ENCODE data around the gene OCA2. TPM values are rescaled to one million over a fixed set of nuclear protein-coding genes. Genes with fewer than 3 reads are reported as not detected.

The OCA2 gene
- total RNA-seq, 2 donors from 2014 or later: 0.10 to 0.82 TPM

DNA sequence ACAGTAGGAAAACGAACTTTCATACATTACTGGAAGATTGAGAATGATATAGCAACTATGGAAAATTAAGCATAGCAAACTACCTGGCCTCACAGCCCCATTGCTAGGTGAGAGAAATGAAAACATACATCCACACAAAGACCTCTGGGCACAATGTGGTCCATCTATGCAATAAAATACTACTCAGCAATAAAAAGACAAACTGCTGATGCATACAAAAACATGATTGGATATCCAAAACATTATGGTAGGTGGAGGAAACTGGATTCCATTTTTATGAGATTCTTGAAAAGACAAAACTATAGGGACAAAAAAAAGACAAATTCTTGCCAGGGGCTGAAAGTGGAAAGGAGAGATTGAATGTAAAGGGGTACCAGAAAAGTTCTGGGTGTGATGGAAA, 308.8 kb downstream of the OCA2 start:
- Histone ChIP-seq H3K27me3 (no peaks in the 10 kb centered on the region), H3K4me3 (no peak overlapping the region), H3K4me1 (no peaks in the 10 kb centered on the region), H3K9me3 (no peaks in the 10 kb centered on the region), H3K27ac (no peak overlapping the region), H3K36me3 (no peaks in the 10 kb centered on the region), H3K9ac (ENCODE audit: low read depth in 2 of 2, low read length in 2 of 2) (no peak overlapping the region)
- DNase-seq: no peak
- TF ChIP-seq CTCF (IDR thresholded peaks at IDR 0.05): no peak
- intact Hi-C loops (cut with DNase I): no loop called here

DNA sequence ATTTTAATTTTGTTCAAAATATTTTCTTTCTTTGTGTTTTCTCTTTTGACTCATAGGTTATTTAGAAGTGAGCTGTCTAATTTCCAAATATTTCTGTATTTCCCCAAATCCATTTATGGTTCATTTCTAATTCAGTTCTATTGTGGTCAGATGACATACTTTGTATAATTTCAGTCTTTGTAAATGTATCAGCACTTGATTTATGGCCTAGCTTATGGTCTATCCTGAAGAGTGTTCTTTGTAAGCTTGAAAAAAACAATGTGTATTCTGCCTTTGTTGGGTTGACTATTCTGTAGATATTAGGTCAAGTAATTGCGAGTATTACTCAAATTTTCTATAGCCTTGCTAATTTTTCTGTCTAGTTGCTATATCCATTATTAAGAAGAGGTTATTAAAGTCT, 311.2 kb downstream of the OCA2 start:
- no peaks in the 10 kb centered on the region for H3K36me3 ChIP-seq
- H3K9me3 ChIP-seq: no peaks in the 10 kb centered on the region
- H3K27ac ChIP-seq: no peak overlapping the region
- H3K9ac ChIP-seq (ENCODE audit: low read depth in 2 of 2, low read length in 2 of 2): no peak overlapping the region
- intact Hi-C loops (cut with DNase I): no loop called here
- H3K27me3 ChIP-seq: no peaks in the 10 kb centered on the region
- DNase-seq: no peak
- no peaks in the 10 kb centered on the region for H3K4me1 ChIP-seq
- H3K4me3 ChIP-seq: no peak overlapping the region
- TF ChIP-seq CTCF (IDR thresholded peaks at IDR 0.05): no peak

GRCh38 chr15:27784107-27784506, 315.0 kb downstream of the OCA2 start:
- Histone ChIP-seq H3K4me1 (no peaks in the 10 kb centered on the region), H3K9me3 (no peaks in the 10 kb centered on the region), H3K27me3 (no peaks in the 10 kb centered on the region), H3K4me3 (no peak overlapping the region), H3K27ac (no peak overlapping the region), H3K9ac (ENCODE audit: low read depth in 2 of 2, low read length in 2 of 2) (no peak overlapping the region), H3K36me3 (no peaks in the 10 kb centered on the region)
- no peak for TF ChIP-seq CTCF (IDR thresholded peaks at IDR 0.05)
- no peak for DNase-seq
- intact Hi-C loops (cut with DNase I): no loop called here

- intact Hi-C loops (cut with DNase I): no loop called here
- Histone ChIP-seq H3K27ac (no peak overlapping the region), H3K36me3 (no peaks in the 10 kb centered on the region), H3K4me1 (no peaks in the 10 kb centered on the region), H3K9me3 (no peaks in the 10 kb centered on the region), H3K27me3 (no peaks in the 10 kb centered on the region), H3K4me3 (no peak overlapping the region), H3K9ac (ENCODE audit: low read depth in 2 of 2, low read length in 2 of 2) (no peak overlapping the region)
- no peak for DNase-seq
- TF ChIP-seq CTCF (IDR thresholded peaks at IDR 0.05): no peak
Measured at GRCh38 chr15:27783678-27784077, 315.4 kb downstream of the OCA2 start.

DNA sequence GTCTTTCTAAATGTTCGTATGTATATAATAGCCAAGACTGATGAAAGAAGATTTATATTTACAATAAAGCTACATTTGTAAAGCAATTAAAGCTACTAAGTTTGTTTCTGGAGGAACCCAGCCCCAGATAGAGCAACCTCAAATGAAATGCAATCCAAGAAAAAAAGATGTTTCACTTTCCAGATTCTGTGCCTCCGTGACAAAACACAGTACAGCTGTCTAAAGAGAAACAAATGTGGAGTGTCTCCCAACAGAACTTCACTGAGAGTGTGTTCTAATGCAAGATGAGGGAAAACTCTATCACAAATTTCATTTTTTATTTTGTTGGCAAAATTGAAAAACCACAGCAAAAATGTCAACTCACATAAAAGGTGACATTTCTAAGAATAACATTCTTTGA, 317.0 kb downstream of the OCA2 start:
- Histone ChIP-seq H3K27me3 (no peaks in the 10 kb centered on the region), H3K27ac (no peak overlapping the region), H3K9me3 (no peaks in the 10 kb centered on the region), H3K4me1 (no peaks in the 10 kb centered on the region), H3K4me3 (no peak overlapping the region), H3K9ac (ENCODE audit: low read depth in 2 of 2, low read length in 2 of 2) (no peak overlapping the region), H3K36me3 (no peaks in the 10 kb centered on the region)
- TF ChIP-seq CTCF (IDR thresholded peaks at IDR 0.05): no peak
- intact Hi-C loops (cut with DNase I): no loop called here
- DNase-seq: no peak

DNA sequence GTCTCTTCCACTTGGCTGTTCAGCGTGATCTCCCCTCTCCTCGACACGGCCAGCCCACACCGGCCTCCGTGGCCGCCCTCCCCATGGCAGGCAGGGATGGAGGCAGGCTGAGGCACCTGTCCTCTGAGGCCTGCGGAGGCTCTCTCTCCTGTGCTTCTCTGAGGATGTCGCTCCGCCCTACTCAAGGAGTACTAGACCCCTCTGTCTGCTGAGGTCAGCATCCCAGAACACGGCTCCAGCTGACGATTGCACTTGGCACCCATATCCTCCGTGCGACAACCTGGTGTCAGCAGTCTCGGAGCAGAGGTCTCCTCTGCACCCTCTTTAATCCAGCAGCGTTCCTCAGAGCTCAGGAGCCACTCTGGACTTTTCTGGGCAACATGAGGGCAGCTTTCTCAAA, 322.6 kb downstream of the OCA2 start:
- H3K9me3 ChIP-seq: no peaks in the 10 kb centered on the region
- H3K27ac ChIP-seq: no peak overlapping the region
- H3K4me3 ChIP-seq: no peak overlapping the region
- no peak for DNase-seq
- no peaks in the 10 kb centered on the region for H3K4me1 ChIP-seq
- no peak overlapping the region for H3K9ac ChIP-seq (ENCODE audit: low read depth in 2 of 2, low read length in 2 of 2)
- TF ChIP-seq CTCF (IDR thresholded peaks at IDR 0.05): no peak
- no peaks in the 10 kb centered on the region for H3K27me3 ChIP-seq
- intact Hi-C loops (cut with DNase I): no loop called here
- H3K36me3 ChIP-seq: no peaks in the 10 kb centered on the region

Measured in colonic mucosa (tissue), 4 donors.